K562 (cell line): ENCODE results near the gene WDR91. TPM values are rescaled to one million over a fixed set of nuclear protein-coding genes. Genes with fewer than 3 reads are reported as not detected.

Experiments
- CC2D1A ChIP-seq: fragments of 450-650 bp; IDR thresholded peaks from 2 replicates; pipeline ENCODE4 v1.6.1; 2017; ENCODE audit warnings: mild to moderate bottlenecking
- EP400 ChIP-seq: fragments of 450-650 bp; IDR thresholded peaks from 2 replicates; pipeline ENCODE4 v1.6.1; 2017; ENCODE audit warnings: antibody characterized with exemption, mild to moderate bottlenecking, moderate library complexity
- ESRRB ChIP-seq: fragments of 250-450 bp; sonication (Bioruptor Pico); IDR thresholded peaks from 2 replicates; pipeline ENCODE4 v1.5.0; 2020; ENCODE audit warnings: mild to moderate bottlenecking, moderate library complexity, borderline replicate concordance
- FOSL1 ChIP-seq: fragments of 200-800 bp; sonication (Bioruptor generic); conservative IDR thresholded peaks from 2 replicates; pipeline ENCODE4 v1.6.1; 2016; ENCODE audit warnings: missing genetic modification characterization, missing compliant biosample characterization
- IRF2 ChIP-seq: sonication (generic); formaldehyde crosslinking; IDR thresholded peaks from 2 replicates; pipeline ENCODE4 v1.8.1; 2022; ENCODE audit warnings: mild to moderate bottlenecking, missing genetic modification reagents
- JUND ChIP-seq, 2 experiments: IDR thresholded peaks; 2 replicates in 1 of 2; 3 replicates in 1 of 2; pipeline ENCODE4 v1.6.1; 2011; ENCODE audit warnings: borderline replicate concordance in 2 of 2, low read depth in 2 of 2, low read length in 2 of 2, improper control_type of control experiment in 1 of 2, missing biosample characterization in 1 of 2, missing genetic modification characterization in 1 of 2, missing genetic modification reagents in 1 of 2
- MTA1 ChIP-seq: fragments of 450-650 bp; IDR thresholded peaks from 2 replicates; pipeline ENCODE4 v1.6.1; 2017; ENCODE audit warnings: borderline replicate concordance
- MTF1 ChIP-seq: fragments of 250-450 bp; sonication (Bioruptor Pico); IDR thresholded peaks from 2 replicates; pipeline ENCODE4 v1.9.0; 2021; ENCODE audit warnings: moderate library complexity, mild to moderate bottlenecking, inconsistent platforms, borderline replicate concordance
- MYC ChIP-seq, 2 experiments: fragments of 250-450 bp in 1 of 2; sonication (Bioruptor Pico) in 1 of 2; IDR thresholded peaks; 2 replicates each; pipeline versions ENCODE4 v1.5.1 to v1.6.1; 2012 to 2021; ENCODE audit warnings: low read depth in 2 of 2, borderline replicate concordance in 1 of 2, improper control_type of control experiment in 1 of 2, low read length in 1 of 2, mild to moderate bottlenecking in 1 of 2, moderate library complexity in 1 of 2
- NFE2 ChIP-seq: IDR thresholded peaks from 2 replicates; pipeline ENCODE4 v1.6.1; 2014; ENCODE audit warnings: antibody characterized with exemption, low read depth
- NR2C1 ChIP-seq, 2 experiments: fragments of 450-650 bp; IDR thresholded peaks; 2 replicates each; pipeline ENCODE4 v1.6.1; 2017; ENCODE audit warnings: mild to moderate bottlenecking in 2 of 2, antibody characterized with exemption in 1 of 2, inconsistent platforms in 1 of 2, missing compliant biosample characterization in 1 of 2, missing genetic modification characterization in 1 of 2
- NR2C2 ChIP-seq, 2 experiments: fragments of 200-800 bp in 1 of 2; sonication (Bioruptor generic) in 1 of 2; sonication (generic) in 1 of 2; formaldehyde crosslinking in 1 of 2; IDR thresholded peaks; 2 replicates each; pipeline versions ENCODE4 v1.6.1 to v1.8.0; 2016 to 2022; ENCODE audit warnings: mild to moderate bottlenecking in 1 of 2, missing compliant biosample characterization in 1 of 2, missing genetic modification characterization in 1 of 2, missing genetic modification reagents in 1 of 2
- ZNF584 ChIP-seq: fragments of 200-800 bp; sonication (Bioruptor generic); IDR thresholded peaks from 2 replicates; pipeline ENCODE4 v1.6.1; 2016; ENCODE audit warnings: low read depth, mild to moderate bottlenecking, missing genetic modification characterization, missing compliant biosample characterization
- ZNF644 ChIP-seq: fragments of 200-800 bp; sonication (Bioruptor generic); IDR thresholded peaks from 2 replicates; pipeline ENCODE4 v1.6.1; 2016; ENCODE audit warnings: low read depth, missing genetic modification characterization, missing compliant biosample characterization
- polyA plus RNA-seq, 8 experiments: library from polyadenylated mRNA; depleted of rRNA in 4 of 8; stranded (reverse) in 5 of 8; unstranded in 3 of 8; fragments of >200 nt; fragmentation: Nextera tagmentation in 2 of 8; fragmentation: Illumina TruSeq in 1 of 8; extraction: Ambion mirVana in 2 of 8; extraction: Trizol in 1 of 8; gene quantifications; 2 replicates each; pipeline versions ENCODE4 v1.2.1 to v1.2.3, GENCODE V29; 2011 to 2014; ENCODE audit warnings: inconsistent platforms in 1 of 8, missing spikeins in 1 of 8
- total RNA-seq, 7 experiments: library from RNA; depleted of rRNA in 6 of 7; stranded (reverse); fragments of >200 nt in 6 of 7; fragmentation: Illumina TruSeq in 2 of 7; extraction: Trizol in 2 of 7; gene quantifications; 2 replicates each; pipeline versions ENCODE4 v1.2.1 to v1.2.3, GENCODE V29; 2011 to 2021; ENCODE audit warnings: low replicate concordance in 1 of 7
- TF ChIP-seq, protein P1 (sequence below): fragments of 450-650 bp; formaldehyde crosslinking; IDR thresholded peaks from 2 replicates; pipeline ENCODE4 v1.4.0; 2020; ENCODE audit warnings: mild to moderate bottlenecking, moderate library complexity
- TF ChIP-seq, protein P2 (sequence below), 2 experiments: fragments of 450-650 bp; IDR thresholded peaks; 2 replicates each; pipeline ENCODE4 v1.6.1; 2018; ENCODE audit warnings: mild to moderate bottlenecking in 2 of 2, low read depth in 1 of 2; ENCODE audit not compliant: partially characterized antibody in 2 of 2
- TF ChIP-seq, protein P3 (sequence below): sonication (generic); formaldehyde crosslinking; IDR thresholded peaks from 2 replicates; pipeline ENCODE4 v1.8.0; 2022; ENCODE audit warnings: missing genetic modification reagents, mild to moderate bottlenecking, moderate library complexity, borderline replicate concordance

WDR91 gene
- total and polyA plus RNA-seq, 9 of the 15 experiments (the other 6 are each of a cell fraction or from before 2014, with no cell fraction given), result 1.9 to 18.2 (median 9.8) TPM

DNA sequence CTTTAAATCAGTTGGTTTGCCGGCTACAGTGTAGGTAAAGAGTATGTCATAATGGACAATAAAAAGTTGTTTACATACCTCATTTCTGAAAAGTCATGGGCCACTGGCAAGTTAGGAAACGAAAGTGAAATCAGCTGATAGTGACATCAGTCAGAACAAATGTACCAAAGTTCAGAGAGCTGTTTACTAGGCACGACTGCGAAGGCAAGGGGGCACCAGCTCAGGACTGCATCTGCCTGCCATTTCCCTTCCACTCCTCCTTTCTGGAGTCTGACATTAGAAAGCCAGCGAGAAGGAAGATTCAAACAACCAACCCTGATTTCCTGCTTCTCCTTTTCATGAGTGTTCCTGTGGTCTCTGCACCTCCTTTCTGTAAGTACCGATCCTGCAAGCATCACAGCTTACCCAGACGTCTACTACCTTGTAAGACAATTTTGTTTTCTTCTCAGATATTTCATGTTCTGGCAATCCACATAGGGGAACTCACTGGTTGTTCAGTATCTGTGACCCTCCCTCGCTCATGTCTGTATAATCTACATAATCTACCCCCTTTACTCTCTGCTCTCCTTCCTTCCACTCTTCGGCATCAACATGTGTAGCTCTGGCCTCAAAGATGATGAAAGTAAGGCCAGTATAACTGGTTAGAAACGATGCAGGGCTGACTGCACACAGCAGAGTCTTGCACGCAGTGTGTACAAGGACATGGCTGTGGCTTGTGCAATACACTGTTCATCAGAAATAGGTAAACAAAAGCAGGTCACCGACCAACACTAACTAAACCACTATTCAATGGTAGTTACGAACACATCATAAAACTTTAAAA lies 63.2 kb downstream of the WDR91 start, which contains the start of gene TMEM140 (continued):
- TF ChIP-seq ZNF584 (peak; percentile 98), EP400 (peak; percentile 50; the same call in 1 of the 2 replicates), NR2C2 (CRISPR knock-in tag; IDR thresholded peaks at IDR 0.05) (no peak), NR2C2 (tag; IDR thresholded peaks at IDR 0.05) (peak; percentile 94), NR2C1 (IDR thresholded peaks at IDR 0.05) (no peak), NR2C1 (tag; IDR thresholded peaks at IDR 0.05) (peak; percentile 55), NFE2 (peak; percentile 82), FOSL1 (tag) (peak; percentile 60), ESRRB (CRISPR knock-in tag) (no peak), MTF1 (CRISPR knock-in tag) (no peak), MTA1 (peak; percentile 16; the same call in 1 of the 2 replicates), CC2D1A (peak; percentile 28; the same call in 1 of the 2 replicates), JUND (IDR thresholded peaks at IDR 0.05; ENCODE audit: borderline replicate concordance, low read depth, low read length) (peak; percentile 89), JUND (tag; IDR thresholded peaks at IDR 0.05; ENCODE audit: borderline replicate concordance, low read depth, low read length) (peak; percentile 97), ZNF644 (tag) (peak; percentile 53), IRF2 (CRISPR knock-in tag) (peak; percentile 97), MYC (IDR thresholded peaks at IDR 0.05; ENCODE audit: low read depth, low read length) (peak; percentile 34), MYC (CRISPR knock-in tag; IDR thresholded peaks at IDR 0.05; ENCODE audit: borderline replicate concordance, low read depth) (0 out of 2 replicates have a peak, but pooled peaks have one; percentile 58)
- TF ChIP-seq, protein P1, sequence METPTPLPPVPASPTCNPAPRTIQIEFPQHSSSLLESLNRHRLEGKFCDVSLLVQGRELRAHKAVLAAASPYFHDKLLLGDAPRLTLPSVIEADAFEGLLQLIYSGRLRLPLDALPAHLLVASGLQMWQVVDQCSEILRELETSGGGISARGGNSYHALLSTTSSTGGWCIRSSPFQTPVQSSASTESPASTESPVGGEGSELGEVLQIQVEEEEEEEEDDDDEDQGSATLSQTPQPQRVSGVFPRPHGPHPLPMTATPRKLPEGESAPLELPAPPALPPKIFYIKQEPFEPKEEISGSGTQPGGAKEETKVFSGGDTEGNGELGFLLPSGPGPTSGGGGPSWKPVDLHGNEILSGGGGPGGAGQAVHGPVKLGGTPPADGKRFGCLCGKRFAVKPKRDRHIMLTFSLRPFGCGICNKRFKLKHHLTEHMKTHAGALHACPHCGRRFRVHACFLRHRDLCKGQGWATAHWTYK (CRISPR knock-in tag), result no peak
- TF ChIP-seq, protein P2, sequence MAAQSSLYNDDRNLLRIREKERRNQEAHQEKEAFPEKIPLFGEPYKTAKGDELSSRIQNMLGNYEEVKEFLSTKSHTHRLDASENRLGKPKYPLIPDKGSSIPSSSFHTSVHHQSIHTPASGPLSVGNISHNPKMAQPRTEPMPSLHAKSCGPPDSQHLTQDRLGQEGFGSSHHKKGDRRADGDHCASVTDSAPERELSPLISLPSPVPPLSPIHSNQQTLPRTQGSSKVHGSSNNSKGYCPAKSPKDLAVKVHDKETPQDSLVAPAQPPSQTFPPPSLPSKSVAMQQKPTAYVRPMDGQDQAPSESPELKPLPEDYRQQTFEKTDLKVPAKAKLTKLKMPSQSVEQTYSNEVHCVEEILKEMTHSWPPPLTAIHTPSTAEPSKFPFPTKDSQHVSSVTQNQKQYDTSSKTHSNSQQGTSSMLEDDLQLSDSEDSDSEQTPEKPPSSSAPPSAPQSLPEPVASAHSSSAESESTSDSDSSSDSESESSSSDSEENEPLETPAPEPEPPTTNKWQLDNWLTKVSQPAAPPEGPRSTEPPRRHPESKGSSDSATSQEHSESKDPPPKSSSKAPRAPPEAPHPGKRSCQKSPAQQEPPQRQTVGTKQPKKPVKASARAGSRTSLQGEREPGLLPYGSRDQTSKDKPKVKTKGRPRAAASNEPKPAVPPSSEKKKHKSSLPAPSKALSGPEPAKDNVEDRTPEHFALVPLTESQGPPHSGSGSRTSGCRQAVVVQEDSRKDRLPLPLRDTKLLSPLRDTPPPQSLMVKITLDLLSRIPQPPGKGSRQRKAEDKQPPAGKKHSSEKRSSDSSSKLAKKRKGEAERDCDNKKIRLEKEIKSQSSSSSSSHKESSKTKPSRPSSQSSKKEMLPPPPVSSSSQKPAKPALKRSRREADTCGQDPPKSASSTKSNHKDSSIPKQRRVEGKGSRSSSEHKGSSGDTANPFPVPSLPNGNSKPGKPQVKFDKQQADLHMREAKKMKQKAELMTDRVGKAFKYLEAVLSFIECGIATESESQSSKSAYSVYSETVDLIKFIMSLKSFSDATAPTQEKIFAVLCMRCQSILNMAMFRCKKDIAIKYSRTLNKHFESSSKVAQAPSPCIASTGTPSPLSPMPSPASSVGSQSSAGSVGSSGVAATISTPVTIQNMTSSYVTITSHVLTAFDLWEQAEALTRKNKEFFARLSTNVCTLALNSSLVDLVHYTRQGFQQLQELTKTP (IDR thresholded peaks at IDR 0.05; ENCODE audit: low read depth in 1 of 2, partially characterized antibody in 2 of 2), result peak in 1 of 2 experiments; percentile 23
- TF ChIP-seq, protein P3, sequence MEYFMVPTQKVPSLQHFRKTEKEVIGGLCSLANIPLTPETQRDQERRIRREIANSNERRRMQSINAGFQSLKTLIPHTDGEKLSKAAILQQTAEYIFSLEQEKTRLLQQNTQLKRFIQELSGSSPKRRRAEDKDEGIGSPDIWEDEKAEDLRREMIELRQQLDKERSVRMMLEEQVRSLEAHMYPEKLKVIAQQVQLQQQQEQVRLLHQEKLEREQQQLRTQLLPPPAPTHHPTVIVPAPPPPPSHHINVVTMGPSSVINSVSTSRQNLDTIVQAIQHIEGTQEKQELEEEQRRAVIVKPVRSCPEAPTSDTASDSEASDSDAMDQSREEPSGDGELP, result peak; percentile 96
